HepG2 (cell line): ENCODE measurements around the gene SLC12A9. TPM values are rescaled to one million over a fixed set of nuclear protein-coding genes. Genes with fewer than 3 reads are reported as not detected.

Source experiments
- CENPT ChIP-seq: sonication (generic); formaldehyde crosslinking; IDR thresholded peaks from 2 replicates; pipeline ENCODE4 v1.8.0; 2022; ENCODE audit warnings: low read depth, mild to moderate bottlenecking, moderate library complexity, missing genetic modification reagents
- EP300 ChIP-seq, 3 experiments: sonication (generic) in 1 of 3; formaldehyde crosslinking in 1 of 3; IDR thresholded peaks; 2 replicates each; pipeline versions ENCODE4 v1.5.1 to v1.6.1; 2011 to 2020; ENCODE audit warnings: low read depth in 2 of 3, low read length in 2 of 3, borderline replicate concordance in 1 of 3, improper control_type of control experiment in 1 of 3, mild to moderate bottlenecking in 1 of 3, missing genetic modification reagents in 1 of 3, moderate library complexity in 1 of 3
- ETV6 ChIP-seq: sonication (generic); formaldehyde crosslinking; conservative IDR thresholded peaks from 2 replicates; pipeline ENCODE4 v1.4.0; 2020; ENCODE audit warnings: missing genetic modification reagents
- HNF4G ChIP-seq, 2 experiments: sonication (generic) in 1 of 2; formaldehyde crosslinking in 1 of 2; IDR thresholded peaks; 2 replicates each; pipeline versions ENCODE4 v1.4.0 to v1.6.1; 2011 to 2020; ENCODE audit warnings: borderline replicate concordance in 2 of 2, low read depth in 2 of 2, mild to moderate bottlenecking in 2 of 2, low read length in 1 of 2, missing genetic modification reagents in 1 of 2, moderate library complexity in 1 of 2
- IKZF4 ChIP-seq: sonication (generic); formaldehyde crosslinking; IDR thresholded peaks from 2 replicates; pipeline ENCODE4 v1.5.1; 2020; ENCODE audit warnings: borderline replicate concordance, mild to moderate bottlenecking, low read depth, missing genetic modification reagents; ENCODE audit errors: not compliant biosample characterization
- KDM2A ChIP-seq: sonication (generic); formaldehyde crosslinking; IDR thresholded peaks from 2 replicates; pipeline ENCODE4 v1.4.0; 2020; ENCODE audit warnings: low read depth, missing genetic modification reagents, borderline replicate concordance
- KDM5B ChIP-seq: sonication (generic); formaldehyde crosslinking; IDR thresholded peaks from 2 replicates; pipeline ENCODE4 v1.4.0; 2020; ENCODE audit warnings: missing genetic modification reagents, mild to moderate bottlenecking, borderline replicate concordance
- KDM6A ChIP-seq: IDR thresholded peaks from 2 replicates; pipeline ENCODE4 v1.6.1; 2016; ENCODE audit warnings: low read depth
- KMT2B ChIP-seq: IDR thresholded peaks from 2 replicates; pipeline ENCODE4 v1.6.1; 2016; ENCODE audit warnings: missing genetic modification reagents, missing compliant biosample characterization
- MEIS1 ChIP-seq: sonication (generic); formaldehyde crosslinking; IDR thresholded peaks from 2 replicates; pipeline ENCODE4 v1.9.0; 2021; ENCODE audit warnings: mild to moderate bottlenecking, missing genetic modification reagents, moderate library complexity, borderline replicate concordance
- MTF1 ChIP-seq: sonication (generic); formaldehyde crosslinking; IDR thresholded peaks from 2 replicates; pipeline ENCODE4 v1.5.0; 2020; ENCODE audit warnings: missing genetic modification reagents
- NCOA1 ChIP-seq: sonication (generic); formaldehyde crosslinking; IDR thresholded peaks from 2 replicates; pipeline ENCODE4 v1.9.0; 2021; ENCODE audit warnings: missing genetic modification reagents
- PHF5A ChIP-seq: IDR thresholded peaks from one replicate; pipeline ENCODE4 v1.6.1; 2018; ENCODE audit warnings: low read depth, missing genetic modification reagents; ENCODE audit not compliant: unreplicated experiment
- RAD21 ChIP-seq: fragments of 450-650 bp; formaldehyde crosslinking; IDR thresholded peaks from 2 replicates; pipeline ENCODE4 v1.5.0; 2020; ENCODE audit warnings: mild to moderate bottlenecking
- RARA ChIP-seq: IDR thresholded peaks from 2 replicates; pipeline ENCODE4 v1.6.1; 2016; ENCODE audit warnings: missing genetic modification reagents, missing compliant biosample characterization
- SIN3B ChIP-seq: fragments of 150-350 bp; IDR thresholded peaks from 2 replicates; pipeline ENCODE4 v1.6.1; 2014; ENCODE audit warnings: low read length
- THAP11 ChIP-seq: IDR thresholded peaks from 2 replicates; pipeline ENCODE4 v1.6.1; 2016; ENCODE audit warnings: missing biosample characterization, missing genetic modification reagents
- U2AF1 ChIP-seq: fragments of 200-400 bp; formaldehyde crosslinking; optimal IDR thresholded peaks from 2 replicates; pipeline ENCODE3; 2017; ENCODE audit warnings: mild to moderate bottlenecking, low read depth, low read length
- ZNF12 ChIP-seq: sonication (generic); formaldehyde crosslinking; IDR thresholded peaks from 2 replicates; pipeline ENCODE4 v1.5.0; 2020; ENCODE audit warnings: missing genetic modification reagents
- ZNF180 ChIP-seq: sonication (generic); formaldehyde crosslinking; IDR thresholded peaks from 2 replicates; pipeline ENCODE4 v1.4.0; 2020; ENCODE audit warnings: low read depth, missing genetic modification reagents, borderline replicate concordance
- ZNF572 ChIP-seq: sonication (generic); formaldehyde crosslinking; IDR thresholded peaks from 2 replicates; pipeline ENCODE4 v1.5.1; 2020; ENCODE audit warnings: mild to moderate bottlenecking, missing genetic modification reagents
- ZNF577 ChIP-seq: sonication (generic); formaldehyde crosslinking; IDR thresholded peaks from 2 replicates; pipeline ENCODE4 v1.4.0; 2020; ENCODE audit warnings: mild to moderate bottlenecking, low read depth, missing genetic modification reagents, borderline replicate concordance
- polyA plus RNA-seq, 8 experiments: library from polyadenylated mRNA; depleted of rRNA in 3 of 8; stranded (reverse) in 7 of 8; unstranded in 1 of 8; fragments of >200 nt; fragmentation: Illumina TruSeq in 4 of 8; extraction: Trizol in 4 of 8; gene quantifications; 2 replicates each; pipeline versions ENCODE4 v1.2.1 to v1.2.3, GENCODE V29; 2011 to 2016; ENCODE audit warnings: low read depth in 4 of 8, missing spikeins in 1 of 8, mixed read lengths in 1 of 8; ENCODE audit not compliant: insufficient read depth in 1 of 8
- total RNA-seq, 5 experiments: library from RNA; depleted of rRNA; stranded (reverse); fragments of >200 nt; fragmentation: Illumina TruSeq; extraction: Trizol; gene quantifications; 2 replicates each; pipeline ENCODE4 v1.2.3, GENCODE V29; 2016; ENCODE audit warnings: low read depth in 1 of 5
- TF ChIP-seq, protein P1 (sequence below): IDR thresholded peaks from 2 replicates; pipeline ENCODE4 v1.6.1; 2018; ENCODE audit warnings: missing genetic modification reagents
- TF ChIP-seq, protein P2 (sequence below): sonication (generic); formaldehyde crosslinking; IDR thresholded peaks from 2 replicates; pipeline ENCODE4 v1.5.1; 2020; ENCODE audit warnings: missing genetic modification reagents, mild to moderate bottlenecking, borderline replicate concordance
- TF ChIP-seq, protein P3 (sequence below): sonication (generic); formaldehyde crosslinking; conservative IDR thresholded peaks from 2 replicates; pipeline ENCODE4 v1.8.0; 2022; ENCODE audit warnings: mild to moderate bottlenecking, moderate library complexity, missing genetic modification reagents

SLC12A9 gene
- total and polyA plus RNA-seq, 2 of the 13 experiments (the other 11 are each of a cell fraction or from before 2014, with no cell fraction given), result 8.7 to 16.6 TPM

DNA sequence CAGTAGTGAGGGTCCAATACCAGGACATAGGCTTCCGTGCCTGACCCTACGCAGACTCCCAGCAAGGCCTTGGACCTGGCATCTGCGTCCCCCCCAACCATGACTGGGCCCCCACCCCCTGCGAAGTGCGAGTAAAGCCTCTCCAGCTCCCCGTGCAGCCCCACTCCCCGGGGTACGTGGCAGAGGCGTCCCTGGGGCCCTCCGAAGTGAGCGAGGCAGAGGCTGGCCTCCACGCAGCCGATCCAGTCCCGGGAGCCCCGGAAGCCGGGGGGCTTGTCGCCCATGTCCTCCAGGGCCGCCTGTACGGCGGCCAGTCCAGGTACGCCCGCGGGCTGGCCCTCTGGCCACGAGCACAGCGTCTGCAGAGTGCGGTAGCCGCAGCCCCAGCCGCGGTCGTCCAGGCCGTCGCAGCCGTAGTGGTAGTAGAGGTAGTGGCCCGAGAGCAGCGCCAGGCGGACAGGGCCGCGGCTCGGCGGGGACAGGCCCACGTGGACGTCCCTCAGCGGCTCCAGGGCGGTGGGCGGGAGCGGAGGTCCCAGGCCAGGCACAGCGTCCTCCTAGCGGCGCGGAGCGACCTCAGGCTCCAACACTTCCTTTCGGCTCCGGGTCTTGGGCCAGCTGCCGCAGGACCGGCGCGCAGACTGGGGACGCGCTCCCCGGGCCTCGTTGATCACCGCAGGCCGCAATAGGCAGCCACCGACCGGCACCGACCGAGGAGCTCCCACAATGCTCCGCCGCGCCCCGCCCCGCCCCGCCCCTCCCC, 36.7 kb downstream of the SLC12A9 start, which contains the start of gene UFSP1 (continued):
- TF ChIP-seq, protein P1, sequence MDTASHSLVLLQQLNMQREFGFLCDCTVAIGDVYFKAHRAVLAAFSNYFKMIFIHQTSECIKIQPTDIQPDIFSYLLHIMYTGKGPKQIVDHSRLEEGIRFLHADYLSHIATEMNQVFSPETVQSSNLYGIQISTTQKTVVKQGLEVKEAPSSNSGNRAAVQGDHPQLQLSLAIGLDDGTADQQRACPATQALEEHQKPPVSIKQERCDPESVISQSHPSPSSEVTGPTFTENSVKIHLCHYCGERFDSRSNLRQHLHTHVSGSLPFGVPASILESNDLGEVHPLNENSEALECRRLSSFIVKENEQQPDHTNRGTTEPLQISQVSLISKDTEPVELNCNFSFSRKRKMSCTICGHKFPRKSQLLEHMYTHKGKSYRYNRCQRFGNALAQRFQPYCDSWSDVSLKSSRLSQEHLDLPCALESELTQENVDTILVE (CRISPR knock-in tag), result 0 out of 2 replicates have a peak, but pooled peaks have one; percentile 38
- peak; percentile 72 for TF ChIP-seq ZNF12
- TF ChIP-seq THAP11 (CRISPR knock-in tag), result peak; percentile 59
- TF ChIP-seq RARA (CRISPR knock-in tag), result peak; percentile 23; the same call in 1 of the 2 replicates
- TF ChIP-seq ZNF180 (CRISPR knock-in tag), result peak; percentile 71; the same call in 1 of the 2 replicates
- no peak for TF ChIP-seq EP300 (IDR thresholded peaks at IDR 0.05; ENCODE audit: low read depth in 2 of 2, low read length in 2 of 2)
- TF ChIP-seq EP300 (CRISPR knock-in tag; IDR thresholded peaks at IDR 0.05; ENCODE audit: borderline replicate concordance), result no peak
- no peak; the same call in 1 of the 2 replicates for TF ChIP-seq MTF1
- TF ChIP-seq IKZF4 (CRISPR knock-in tag), result peak; percentile 97
- TF ChIP-seq ZNF572 (CRISPR knock-in tag), result no peak
- TF ChIP-seq KDM5B (CRISPR knock-in tag), result peak; percentile 93
- peak; percentile 82 for TF ChIP-seq KDM2A (CRISPR knock-in tag)
- peak; percentile 57 for TF ChIP-seq RAD21
- TF ChIP-seq, protein P2, sequence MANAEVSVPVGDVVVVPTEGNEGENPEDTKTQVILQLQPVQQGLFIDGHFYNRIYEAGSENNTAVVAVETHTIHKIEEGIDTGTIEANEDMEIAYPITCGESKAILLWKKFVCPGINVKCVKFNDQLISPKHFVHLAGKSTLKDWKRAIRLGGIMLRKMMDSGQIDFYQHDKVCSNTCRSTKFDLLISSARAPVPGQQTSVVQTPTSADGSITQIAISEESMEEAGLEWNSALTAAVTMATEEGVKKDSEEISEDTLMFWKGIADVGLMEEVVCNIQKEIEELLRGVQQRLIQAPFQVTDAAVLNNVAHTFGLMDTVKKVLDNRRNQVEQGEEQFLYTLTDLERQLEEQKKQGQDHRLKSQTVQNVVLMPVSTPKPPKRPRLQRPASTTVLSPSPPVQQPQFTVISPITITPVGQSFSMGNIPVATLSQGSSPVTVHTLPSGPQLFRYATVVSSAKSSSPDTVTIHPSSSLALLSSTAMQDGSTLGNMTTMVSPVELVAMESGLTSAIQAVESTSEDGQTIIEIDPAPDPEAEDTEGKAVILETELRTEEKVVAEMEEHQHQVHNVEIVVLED (CRISPR knock-in tag), result peak; percentile 54
- TF ChIP-seq PHF5A, result no peak
- TF ChIP-seq, protein P3, sequence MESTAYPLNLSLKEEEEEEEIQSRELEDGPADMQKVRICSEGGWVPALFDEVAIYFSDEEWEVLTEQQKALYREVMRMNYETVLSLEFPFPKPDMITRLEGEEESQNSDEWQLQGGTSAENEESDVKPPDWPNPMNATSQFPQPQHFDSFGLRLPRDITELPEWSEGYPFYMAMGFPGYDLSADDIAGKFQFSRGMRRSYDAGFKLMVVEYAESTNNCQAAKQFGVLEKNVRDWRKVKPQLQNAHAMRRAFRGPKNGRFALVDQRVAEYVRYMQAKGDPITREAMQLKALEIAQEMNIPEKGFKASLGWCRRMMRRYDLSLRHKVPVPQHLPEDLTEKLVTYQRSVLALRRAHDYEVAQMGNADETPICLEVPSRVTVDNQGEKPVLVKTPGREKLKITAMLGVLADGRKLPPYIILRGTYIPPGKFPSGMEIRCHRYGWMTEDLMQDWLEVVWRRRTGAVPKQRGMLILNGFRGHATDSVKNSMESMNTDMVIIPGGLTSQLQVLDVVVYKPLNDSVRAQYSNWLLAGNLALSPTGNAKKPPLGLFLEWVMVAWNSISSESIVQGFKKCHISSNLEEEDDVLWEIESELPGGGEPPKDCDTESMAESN (CRISPR knock-in tag), result peak; percentile 90
- peak; percentile 18; the same call in 1 of the 2 replicates for TF ChIP-seq MEIS1 (CRISPR knock-in tag)
- no peak for TF ChIP-seq HNF4G (IDR thresholded peaks at IDR 0.05; ENCODE audit: borderline replicate concordance, low read depth, low read length)
- TF ChIP-seq HNF4G (CRISPR knock-in tag; IDR thresholded peaks at IDR 0.05; ENCODE audit: borderline replicate concordance, low read depth), result no peak
- TF ChIP-seq KMT2B, result no peak
- no peak; the same call in 1 of the 2 replicates for TF ChIP-seq CENPT
- no peak for TF ChIP-seq NCOA1 (CRISPR knock-in tag)
- TF ChIP-seq KDM6A, result no peak
- no peak for TF ChIP-seq U2AF1
- no peak for TF ChIP-seq ZNF577 (CRISPR knock-in tag)
- no peak for TF ChIP-seq SIN3B
- no peak for TF ChIP-seq ETV6
